Epithelial cell of esophagus (primary cell): ENCODE data around the gene MAJIN.

Experiments used
- DNase-seq: peaks from one replicate; pipeline ENCODE4 v3.0.0; 2010; ENCODE audit warnings: low read depth
- H3K4me3 ChIP-seq: 2 replicates; pipeline ENCODE4 v1.5.1; 2011; ENCODE audit warnings: mild to moderate bottlenecking, low read length, control low read depth
- CTCF ChIP-seq: IDR thresholded peaks from 2 replicates; pipeline ENCODE4 v1.5.1; 2011; ENCODE audit warnings: low read depth, mild to moderate bottlenecking, low read length, control low read depth, inconsistent platforms; ENCODE audit not compliant: insufficient read depth; ENCODE audit errors: missing control alignments

The MAJIN gene

GRCh38 chr11:64999478-64999877, 27.6 kb upstream of the MAJIN start:
- TF ChIP-seq CTCF = no peak
- DNase-seq = no peak
- H3K4me3 ChIP-seq = no peak overlapping the region

- DNase-seq = no peak
- TF ChIP-seq CTCF = no peak
- H3K4me3 ChIP-seq = no peak overlapping the region
Measured at GRCh38 chr11:64998690-64999431, 27.0 kb upstream of the MAJIN start.

DNA sequence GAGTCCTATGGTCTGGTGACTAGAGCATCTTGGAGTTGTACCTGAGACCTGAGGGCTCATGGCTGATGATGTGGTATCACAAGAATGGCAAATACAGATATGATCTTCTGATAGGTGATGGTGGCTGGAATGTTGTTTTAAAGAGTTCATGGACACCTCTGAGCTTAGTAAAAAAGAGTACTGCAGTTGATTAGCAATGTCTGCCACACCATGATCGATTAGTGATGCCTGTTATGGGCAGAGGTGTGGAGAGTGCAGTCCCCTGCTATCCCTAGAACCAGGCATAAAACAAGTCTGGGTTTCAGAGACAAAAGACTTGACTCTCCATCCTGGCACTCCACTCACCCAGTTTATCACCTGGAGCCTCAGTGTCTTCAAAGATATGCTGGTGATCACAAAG, 26.2 kb upstream of the MAJIN start:
- no peak overlapping the region for H3K4me3 ChIP-seq
- DNase-seq = no peak
- TF ChIP-seq CTCF = no peak

DNA sequence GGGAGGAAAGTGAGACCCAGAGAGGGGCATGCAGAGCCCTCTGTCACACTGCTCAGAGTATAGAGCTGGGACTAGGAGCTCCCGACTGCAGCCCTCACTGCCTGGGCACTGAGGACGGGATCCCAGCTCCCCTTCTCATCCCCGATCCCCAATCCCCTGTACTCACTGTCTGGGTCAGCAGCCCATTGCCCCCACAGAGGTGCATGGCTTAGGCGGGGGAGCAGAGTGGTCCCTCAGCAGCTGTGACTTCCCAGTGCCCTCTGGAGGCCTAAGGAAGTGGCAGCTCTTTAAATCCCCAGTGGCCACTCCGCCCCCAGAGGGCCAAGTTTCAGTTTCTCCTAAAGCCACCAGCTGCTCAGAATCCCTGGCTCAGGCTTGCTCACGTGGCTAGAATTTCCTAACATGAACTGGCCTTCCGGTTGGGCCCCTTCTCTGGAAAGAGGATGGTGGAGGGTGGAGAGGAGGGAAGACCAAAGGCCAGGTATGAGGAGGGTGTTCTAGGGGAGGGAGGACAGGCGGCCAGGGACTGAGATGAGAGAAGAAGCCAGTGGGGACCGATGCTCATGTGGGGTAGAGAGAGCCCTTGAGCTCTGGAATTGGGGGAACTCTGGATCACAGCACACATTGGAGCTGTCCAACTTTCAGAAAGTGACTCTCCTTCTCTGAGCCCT, 24.9 kb upstream of the MAJIN start, which contains the start of gene BATF2:
Gene BATF2, minus strand, starts transcription at position 262 of the 671 bp plus-strand sequence. Its CDS starts 57 bp downstream, at position 205.
- DNase-seq = peak; percentile 32
- no peak for TF ChIP-seq CTCF
- H3K4me3 ChIP-seq = no peak within 1 kb of the TSS

DNA sequence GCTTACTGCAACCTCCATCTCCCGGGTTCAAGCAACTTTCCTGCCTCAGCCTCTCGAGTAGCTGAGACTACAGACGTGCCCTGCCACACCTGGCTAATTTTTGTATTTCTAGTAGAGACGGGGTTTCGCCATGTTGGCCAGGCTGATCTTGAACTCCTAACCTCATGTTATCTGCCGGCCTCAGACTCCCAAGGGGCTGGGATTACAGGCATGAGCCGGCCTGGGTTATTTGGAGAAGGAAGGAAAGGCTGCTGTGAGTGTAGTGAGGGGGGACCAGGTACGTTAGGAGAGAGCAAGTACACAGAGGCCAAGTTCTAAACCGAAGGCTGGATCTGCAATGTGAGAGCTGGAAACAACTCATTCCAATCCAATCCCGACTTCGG, 24.4 kb upstream of the MAJIN start:
- TF ChIP-seq CTCF = no peak
- no peak for DNase-seq
- H3K4me3 ChIP-seq = no peak overlapping the region

DNA sequence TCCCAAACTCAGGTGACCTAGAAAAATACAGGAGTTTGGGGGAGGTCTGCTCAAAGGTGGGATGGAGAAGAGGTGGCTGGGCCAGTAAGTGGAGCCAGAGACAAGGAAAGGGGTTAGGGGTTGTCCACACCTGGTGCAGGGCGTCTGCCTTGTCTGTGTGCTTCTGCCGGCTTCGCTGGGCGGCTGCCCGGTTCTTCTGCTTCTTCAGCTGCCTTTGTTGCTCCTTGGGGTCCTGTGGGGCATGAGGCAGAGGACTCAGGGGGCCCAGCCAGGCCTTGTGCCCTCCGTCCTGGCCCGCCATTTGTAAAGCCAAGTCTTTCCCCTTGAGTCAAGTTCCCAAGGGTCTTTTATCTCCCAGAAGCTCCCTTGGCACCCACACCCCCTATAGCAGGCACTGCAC, 22.4 kb upstream of the MAJIN start:
- H3K4me3 ChIP-seq = no peak overlapping the region
- no peak for TF ChIP-seq CTCF
- no peak for DNase-seq

GRCh38 chr11:64990222-64990923, 18.5 kb upstream of the MAJIN start:
- no peak overlapping the region for H3K4me3 ChIP-seq
- TF ChIP-seq CTCF = no peak
- DNase-seq = no peak
